ENCODE data around the gene CTNNA3.
"Not testable (repeated sequence)": the region's sequence is repeated elsewhere in the genome, so short reads cannot be mapped to it uniquely, and the experiment has no call there.

CTNNA3 gene

DNA sequence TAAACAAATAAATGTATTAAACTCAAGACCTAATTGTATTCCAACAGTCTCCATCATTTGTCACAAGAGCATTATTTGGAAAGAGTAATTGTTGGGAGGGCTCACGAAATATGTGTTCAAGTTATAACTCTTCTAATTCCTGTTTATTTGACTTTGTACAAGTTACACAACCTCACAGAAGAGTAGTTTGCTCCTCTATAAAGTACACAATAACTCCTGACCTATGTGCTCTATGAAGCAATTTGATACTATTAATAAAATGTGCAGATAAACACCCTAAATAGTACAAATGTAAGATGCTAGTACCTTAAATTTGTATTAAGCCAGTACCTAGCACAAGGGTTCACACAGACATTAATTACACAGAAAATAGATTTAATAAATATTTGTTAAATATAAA, 484.3 kb downstream of the CTNNA3 start:
- in situ Hi-C loops (cut with MboI; ENCODE audit: low pct_unique_long_range_greater_than_20kb, low sequenced_read_pairs, unreplicated experiment): no loop called here
- TF ChIP-seq, protein P1, sequence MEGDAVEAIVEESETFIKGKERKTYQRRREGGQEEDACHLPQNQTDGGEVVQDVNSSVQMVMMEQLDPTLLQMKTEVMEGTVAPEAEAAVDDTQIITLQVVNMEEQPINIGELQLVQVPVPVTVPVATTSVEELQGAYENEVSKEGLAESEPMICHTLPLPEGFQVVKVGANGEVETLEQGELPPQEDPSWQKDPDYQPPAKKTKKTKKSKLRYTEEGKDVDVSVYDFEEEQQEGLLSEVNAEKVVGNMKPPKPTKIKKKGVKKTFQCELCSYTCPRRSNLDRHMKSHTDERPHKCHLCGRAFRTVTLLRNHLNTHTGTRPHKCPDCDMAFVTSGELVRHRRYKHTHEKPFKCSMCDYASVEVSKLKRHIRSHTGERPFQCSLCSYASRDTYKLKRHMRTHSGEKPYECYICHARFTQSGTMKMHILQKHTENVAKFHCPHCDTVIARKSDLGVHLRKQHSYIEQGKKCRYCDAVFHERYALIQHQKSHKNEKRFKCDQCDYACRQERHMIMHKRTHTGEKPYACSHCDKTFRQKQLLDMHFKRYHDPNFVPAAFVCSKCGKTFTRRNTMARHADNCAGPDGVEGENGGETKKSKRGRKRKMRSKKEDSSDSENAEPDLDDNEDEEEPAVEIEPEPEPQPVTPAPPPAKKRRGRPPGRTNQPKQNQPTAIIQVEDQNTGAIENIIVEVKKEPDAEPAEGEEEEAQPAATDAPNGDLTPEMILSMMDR (IDR thresholded peaks at IDR 0.05; ENCODE audit: extremely low read depth, insufficient read depth, missing control alignments): no peak
- no peak for DNase-seq (ENCODE audit: low spot score)

DNA sequence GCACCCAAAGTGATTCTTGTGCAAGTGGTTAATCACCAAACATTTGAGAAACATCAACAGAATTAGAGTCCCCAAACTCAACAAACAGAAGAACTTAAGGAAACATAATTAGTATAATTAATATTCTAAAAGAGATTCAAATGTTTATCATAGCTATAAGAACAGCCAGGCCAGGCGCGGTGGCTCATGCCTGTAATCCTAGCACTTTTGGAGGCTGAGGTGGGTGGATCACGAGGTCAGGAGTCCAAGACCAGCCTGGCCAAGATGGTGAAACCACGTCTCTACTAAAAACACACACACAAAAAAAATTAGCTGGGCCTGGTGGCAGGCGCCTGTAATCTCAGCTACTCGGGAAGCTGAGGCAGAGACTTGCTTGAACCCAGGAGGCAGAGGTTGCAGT, 488.1 kb downstream of the CTNNA3 start:
- in situ Hi-C loops (cut with MboI; ENCODE audit: low pct_unique_long_range_greater_than_20kb, low sequenced_read_pairs, unreplicated experiment); DNase-seq (ENCODE audit: low spot score): not testable (repeated sequence)

DNA sequence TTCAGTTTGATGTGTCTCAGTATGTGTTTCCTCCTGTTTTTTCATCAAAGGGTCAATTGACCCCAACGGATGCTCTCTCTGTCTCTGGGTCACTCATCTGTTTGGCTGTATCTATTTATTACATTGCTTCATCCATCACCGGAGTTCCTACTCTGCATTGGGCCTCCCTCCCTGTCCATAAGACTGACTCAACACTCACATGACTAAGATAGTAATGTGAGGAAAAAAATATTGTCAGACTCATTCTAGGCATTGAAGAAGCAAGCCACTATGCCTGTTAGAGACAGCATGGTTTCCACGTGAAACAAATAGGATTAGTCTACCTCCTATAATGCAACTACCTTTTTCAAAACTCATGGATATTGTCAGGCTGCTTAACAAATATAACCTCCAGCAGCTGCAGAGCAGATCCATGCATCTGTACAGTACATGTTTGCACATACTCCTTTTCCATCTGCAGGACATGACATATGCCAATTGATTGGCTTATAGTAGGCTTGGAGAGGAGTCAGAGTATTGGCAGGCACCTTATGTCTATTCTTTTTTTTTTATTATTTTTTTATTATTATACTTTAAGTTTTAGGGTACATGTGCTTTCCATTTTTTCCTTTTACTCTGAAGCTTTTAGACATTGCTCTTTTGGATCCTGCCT, 495.0 kb downstream of the CTNNA3 start:
- TF ChIP-seq, protein P1 (IDR thresholded peaks at IDR 0.05; ENCODE audit: extremely low read depth, insufficient read depth, missing control alignments): no peak
- in situ Hi-C loops (cut with MboI; ENCODE audit: low pct_unique_long_range_greater_than_20kb, low sequenced_read_pairs, unreplicated experiment): no loop called here
- DNase-seq (ENCODE audit: low spot score): no peak

DNA sequence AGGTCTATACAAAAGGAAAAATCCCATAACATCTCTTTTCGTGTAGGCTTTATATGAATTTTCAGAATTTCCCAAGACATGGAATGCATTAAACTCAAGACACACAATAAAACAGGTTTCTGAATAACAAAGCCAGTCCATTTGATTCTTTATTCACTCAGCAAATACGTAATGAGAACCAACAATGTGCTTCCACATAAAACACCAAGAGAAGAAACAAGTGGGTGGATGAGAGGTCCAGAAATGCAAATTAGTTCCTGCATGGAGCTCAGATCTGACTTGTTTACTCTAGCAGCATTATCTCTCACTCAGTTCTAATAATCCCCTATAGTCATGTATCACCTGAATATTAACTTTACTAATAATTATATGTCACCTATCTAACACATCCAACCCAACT, 520.6 kb downstream of the CTNNA3 start:
- TF ChIP-seq, protein P1 (IDR thresholded peaks at IDR 0.05; ENCODE audit: extremely low read depth, insufficient read depth, missing control alignments): no peak
- in situ Hi-C loops (cut with MboI; ENCODE audit: low pct_unique_long_range_greater_than_20kb, low sequenced_read_pairs, unreplicated experiment): no loop called here
- no peak for DNase-seq (ENCODE audit: low spot score)

DNA sequence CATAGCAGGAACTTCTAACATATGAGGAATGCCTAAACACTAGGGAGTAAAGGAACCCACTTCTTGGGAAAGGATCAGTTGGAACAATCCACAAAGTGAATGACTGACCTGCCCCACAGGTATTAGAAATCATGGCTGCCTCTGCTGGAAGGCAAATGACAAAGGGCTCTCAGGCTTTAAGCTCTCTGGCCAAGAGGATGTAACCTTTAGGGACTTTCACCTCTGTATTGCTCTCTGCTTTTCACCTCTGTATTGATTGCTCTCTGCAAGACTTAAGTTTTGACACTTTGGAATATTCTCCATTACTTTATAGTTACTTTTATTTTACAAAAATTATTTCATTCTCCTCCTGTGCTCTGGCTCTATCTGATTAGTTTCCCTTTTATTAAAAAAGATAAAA, 522.2 kb downstream of the CTNNA3 start:
- DNase-seq (ENCODE audit: low spot score): no peak
- TF ChIP-seq, protein P1 (IDR thresholded peaks at IDR 0.05; ENCODE audit: extremely low read depth, insufficient read depth, missing control alignments): no peak
- in situ Hi-C loops (cut with MboI; ENCODE audit: low pct_unique_long_range_greater_than_20kb, low sequenced_read_pairs, unreplicated experiment): no loop called here

DNA sequence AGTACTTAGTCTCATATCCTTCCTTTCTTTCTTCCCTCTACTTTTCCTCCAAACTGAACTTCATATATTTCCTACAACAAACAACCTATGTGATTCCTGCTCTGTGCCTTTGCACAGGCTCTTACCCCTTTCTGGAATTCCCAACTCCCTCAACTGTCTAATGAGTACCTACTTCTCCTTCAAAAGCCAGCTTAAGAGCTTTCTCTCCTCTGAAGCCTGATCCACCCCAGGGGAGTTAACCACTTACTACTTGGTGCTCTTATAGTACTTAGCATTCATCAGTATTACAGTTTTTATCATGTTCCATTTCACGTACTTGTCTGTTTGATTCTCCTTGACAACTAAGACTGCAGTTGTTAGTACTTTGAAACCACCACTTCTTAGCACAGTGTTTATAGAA, 524.0 kb downstream of the CTNNA3 start:
- in situ Hi-C loops (cut with MboI; ENCODE audit: low pct_unique_long_range_greater_than_20kb, low sequenced_read_pairs, unreplicated experiment): no loop called here
- TF ChIP-seq, protein P1 (IDR thresholded peaks at IDR 0.05; ENCODE audit: extremely low read depth, insufficient read depth, missing control alignments): no peak
- no peak for DNase-seq (ENCODE audit: low spot score)

DNA sequence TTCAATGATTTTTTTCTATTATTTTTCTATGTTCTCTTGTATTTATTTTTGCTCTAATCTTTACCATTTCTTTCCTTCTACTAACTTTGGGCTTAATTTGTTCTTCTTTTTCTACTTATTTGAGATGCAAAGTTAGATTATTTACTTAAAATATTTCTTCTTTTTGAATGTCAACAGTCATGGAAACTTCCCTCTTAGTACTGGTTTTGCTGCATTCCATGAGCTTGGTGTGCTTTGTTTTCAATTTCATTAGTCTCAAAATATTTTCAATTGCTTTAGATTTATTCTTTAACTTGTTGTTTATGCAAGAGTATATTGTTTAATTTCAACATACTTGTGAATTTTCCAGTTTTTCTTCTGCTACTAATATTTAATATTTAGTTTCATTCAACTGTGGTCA, 539.8 kb downstream of the CTNNA3 start:
- in situ Hi-C loops (cut with MboI; ENCODE audit: low pct_unique_long_range_greater_than_20kb, low sequenced_read_pairs, unreplicated experiment): no loop called here
- TF ChIP-seq, protein P1 (IDR thresholded peaks at IDR 0.05; ENCODE audit: extremely low read depth, insufficient read depth, missing control alignments): no peak
- DNase-seq (ENCODE audit: low spot score): no peak
